HG03439 (cell line): ENCODE measurements around the gene PDIA5.

Experiments
- ATAC-seq: cut with Tn5 transposase; IDR thresholded peaks from one replicate; pipeline ENCODE4 v1.9.1; 2021; ENCODE audit warnings: mild to moderate bottlenecking, moderate library complexity; ENCODE audit not compliant: unreplicated experiment

Gene PDIA5

DNA sequence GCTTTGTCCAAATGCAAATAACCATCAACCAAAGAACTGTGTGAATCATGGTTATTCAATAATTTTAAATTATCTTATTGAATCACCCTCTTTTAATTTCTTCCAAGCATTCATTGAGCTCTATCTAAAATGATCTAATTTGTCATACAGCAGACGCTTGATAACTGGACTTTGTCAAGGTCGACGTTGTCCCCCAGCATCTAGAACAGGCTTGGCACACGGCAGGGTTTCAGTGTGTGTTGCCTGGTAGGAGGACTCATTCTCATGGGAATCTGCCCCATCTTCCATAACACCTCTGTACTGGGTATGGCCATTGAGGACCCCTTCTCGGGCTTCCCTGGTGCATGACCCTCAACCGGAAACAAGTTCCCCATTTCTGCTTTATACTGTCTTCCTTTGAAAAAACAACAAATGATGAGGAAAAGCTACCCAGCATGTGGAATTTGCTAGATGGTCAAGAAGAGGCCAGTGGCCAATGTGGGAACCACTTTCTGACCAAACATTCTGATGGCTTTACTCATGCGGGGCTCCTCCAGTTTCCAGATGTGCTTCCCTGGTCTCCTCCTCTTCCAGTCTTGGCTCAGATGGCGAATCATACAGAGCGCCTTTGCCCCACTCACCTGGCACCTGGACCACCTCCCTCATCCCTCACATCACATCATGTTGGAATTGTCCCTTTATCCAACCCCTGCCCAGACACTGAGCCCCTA is 93.3 kb downstream of the PDIA5 start:
- no peak for ATAC-seq

DNA sequence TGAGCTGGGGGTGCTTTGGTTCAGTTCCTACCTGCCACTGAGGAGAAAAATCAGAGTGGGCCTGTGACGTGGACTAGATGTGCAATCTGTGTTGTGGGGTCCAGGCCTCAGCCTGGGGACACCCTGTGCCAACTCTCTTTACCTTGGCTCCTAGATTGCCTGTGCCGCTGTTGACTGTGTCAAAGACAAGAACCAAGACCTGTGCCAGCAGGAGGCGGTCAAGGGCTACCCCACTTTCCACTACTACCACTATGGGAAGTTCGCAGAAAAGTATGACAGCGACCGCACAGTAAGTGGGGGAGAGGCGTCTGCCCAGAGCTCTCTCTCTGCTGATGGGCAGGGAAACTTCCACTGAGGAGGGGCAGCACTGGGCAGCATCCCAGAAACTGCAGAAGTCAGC is 94.3 kb downstream of the PDIA5 start:
- ATAC-seq, result no peak

DNA sequence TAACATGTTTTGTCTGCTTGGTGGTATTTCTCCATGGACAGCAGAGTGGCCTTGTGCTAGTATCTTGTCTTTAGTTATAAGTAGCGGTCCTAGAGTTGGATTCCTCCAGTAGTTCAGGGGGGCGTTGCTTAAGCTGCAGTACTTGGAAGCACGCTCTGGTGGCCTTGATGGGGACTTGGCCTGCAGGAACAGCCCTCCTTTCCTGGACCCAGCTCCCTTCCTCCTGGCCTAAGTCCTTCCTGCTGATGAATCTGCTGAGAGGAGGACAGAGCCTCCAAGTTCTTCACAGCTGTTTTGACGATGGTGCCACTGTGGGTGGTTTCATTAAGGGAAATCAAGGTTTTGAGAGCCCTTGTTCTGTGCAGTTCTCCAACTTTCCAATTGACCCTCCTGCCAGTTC is 96.3 kb downstream of the PDIA5 start:
- ATAC-seq, result no peak

DNA sequence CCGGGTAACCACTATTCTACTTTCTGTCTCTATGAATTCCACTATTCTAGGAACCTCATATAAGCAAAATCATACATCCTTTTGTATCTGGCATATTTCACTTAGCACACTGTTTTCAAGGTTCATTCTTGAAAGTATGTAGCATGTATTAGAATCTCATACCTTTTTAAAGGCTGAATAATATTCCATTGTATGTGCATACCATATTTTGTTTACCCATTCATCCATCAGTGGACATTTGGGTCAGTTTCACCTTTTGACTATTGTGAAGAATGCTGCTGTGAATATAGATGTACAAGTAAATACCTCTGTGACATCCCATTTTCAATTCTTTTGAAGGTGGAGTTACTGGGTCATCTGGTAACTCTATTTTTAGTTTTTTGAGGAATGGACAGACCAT is 98.3 kb downstream of the PDIA5 start:
- ATAC-seq, result no peak

DNA sequence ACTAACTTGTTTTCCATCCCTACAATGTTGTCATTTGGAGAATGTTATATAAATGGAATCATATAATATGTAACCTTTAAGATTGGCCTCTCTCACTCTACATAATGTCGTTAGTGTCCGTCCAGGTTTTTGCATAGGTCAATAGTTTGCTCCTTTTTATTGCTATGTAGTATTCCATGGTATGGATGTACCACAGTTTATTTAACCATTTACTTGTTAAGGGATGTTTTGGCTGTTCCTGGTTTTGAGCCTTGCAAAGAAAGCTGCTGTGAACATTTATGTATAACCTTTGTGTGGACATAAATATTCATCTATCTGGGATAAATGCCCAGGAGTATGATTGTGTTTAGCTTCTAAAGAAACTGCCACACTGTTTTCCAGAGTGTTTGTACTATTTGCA is 100.9 kb downstream of the PDIA5 start:
- ATAC-seq, result no peak

DNA sequence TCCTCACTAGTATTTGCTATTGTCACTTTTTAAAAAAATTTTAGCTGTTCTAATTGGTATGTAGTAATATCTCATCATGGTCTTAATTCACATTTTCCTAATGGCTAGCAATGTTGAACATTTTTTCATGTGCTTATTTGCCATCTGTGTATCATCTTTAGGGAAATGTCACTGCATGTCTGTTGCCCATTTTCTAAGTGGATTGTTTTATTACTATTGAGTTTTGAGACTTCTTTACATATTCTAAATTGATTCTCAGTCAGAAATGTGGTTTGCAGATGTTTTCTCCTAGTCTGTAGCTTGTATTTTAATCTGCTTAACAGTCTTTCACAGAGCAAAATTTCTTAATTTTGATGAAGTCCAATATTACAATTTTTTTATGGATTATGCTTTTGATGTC is 101.3 kb downstream of the PDIA5 start:
- no peak for ATAC-seq

DNA sequence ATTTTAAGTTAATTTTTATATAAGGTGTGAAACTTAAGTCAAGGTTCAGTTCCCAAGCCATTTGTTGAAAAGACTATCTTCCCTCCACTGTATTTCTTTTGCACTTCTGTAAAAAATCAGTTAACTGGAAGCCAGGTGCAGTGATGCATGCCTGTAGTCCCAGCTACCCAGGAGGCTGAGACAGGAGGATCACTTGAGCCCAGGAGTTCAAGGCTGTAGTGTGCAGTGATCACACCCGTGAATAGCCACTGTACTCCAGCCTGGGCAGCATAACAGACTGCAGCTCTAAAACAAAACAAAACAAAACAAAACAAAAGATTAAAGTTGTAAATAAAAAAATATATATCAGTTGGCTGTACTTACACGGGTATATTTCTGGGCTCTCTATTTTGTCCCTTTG is 101.8 kb downstream of the PDIA5 start:
- ATAC-seq, result no peak

DNA sequence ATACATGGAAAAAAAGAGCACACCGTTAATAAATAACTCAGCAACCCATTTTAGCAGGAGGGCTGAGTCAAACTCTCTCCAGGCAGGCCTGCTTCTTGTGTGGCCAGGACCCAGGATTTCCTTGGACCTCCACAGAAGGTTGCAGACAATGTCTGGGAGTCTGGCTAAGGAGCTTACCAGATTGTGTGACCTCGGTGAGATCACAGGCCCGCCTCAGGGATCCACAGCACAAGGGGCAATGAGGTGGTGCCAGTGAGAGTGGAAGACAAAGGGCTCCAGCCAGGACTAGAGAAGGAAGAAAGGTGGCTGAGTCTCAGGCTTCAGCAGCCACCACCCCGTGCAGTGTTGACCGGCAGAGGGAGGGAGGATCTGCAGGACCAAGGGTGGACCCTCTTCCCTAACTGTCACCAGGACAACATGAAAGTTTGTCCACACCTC is 102.7 kb downstream of the PDIA5 start:
- ATAC-seq, result no peak

DNA sequence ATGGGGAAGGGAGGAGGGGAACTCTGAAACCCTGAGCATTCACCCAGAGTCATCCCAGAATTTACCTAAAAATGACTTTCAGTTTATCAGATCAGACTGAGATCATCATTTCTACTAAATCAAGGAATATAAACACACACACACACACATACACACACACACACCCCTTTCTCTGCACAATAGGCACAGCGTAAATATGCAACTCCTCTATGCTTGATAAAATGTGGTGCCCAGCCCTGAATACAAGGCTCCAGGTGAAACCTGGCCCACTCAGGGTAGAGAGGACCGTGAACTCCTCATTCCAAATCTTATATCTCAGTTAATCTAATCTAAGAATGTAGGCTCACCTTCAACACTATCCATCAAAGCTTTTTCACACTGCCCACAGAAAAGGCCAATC is 103.1 kb downstream of the PDIA5 start:
- ATAC-seq, result no peak

DNA sequence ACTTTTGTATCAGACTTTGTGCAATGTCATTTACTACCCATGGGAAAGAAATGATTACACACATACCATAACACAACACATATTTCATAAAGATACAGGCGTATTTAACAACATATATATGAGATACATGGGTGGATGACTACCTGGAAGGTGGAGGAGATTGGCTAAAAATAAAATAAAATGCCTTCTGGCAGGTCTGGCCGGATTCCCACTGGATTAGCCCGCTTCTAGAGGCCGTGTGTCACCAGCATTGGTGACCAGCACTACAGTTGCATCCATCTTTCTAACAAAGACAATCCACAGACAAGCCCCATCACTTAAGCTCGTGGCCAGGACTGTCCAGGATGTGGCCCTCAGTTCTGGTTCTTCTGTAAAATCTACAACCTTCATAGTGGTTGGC is 114.0 kb downstream of the PDIA5 start:
- ATAC-seq, result no peak

DNA sequence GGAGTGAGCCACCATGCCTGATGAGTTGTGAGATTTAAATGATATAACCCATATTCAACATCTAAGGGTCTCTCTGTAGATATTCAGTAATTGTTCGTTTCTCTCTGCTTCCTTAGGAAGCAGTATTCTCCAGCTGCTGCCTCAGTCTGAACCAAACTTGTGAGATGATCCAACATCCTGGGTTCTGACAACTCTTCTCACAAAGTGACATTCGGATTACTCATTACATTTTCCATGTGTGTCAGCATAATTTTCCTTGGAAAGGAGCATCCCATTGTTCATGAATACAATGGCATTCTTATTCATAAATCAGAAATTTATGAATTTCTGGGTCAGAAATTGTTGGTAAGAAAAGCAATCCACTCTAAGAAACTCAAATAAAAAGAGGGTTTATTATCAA is 119.9 kb downstream of the PDIA5 start:
- ATAC-seq, result no peak

DNA sequence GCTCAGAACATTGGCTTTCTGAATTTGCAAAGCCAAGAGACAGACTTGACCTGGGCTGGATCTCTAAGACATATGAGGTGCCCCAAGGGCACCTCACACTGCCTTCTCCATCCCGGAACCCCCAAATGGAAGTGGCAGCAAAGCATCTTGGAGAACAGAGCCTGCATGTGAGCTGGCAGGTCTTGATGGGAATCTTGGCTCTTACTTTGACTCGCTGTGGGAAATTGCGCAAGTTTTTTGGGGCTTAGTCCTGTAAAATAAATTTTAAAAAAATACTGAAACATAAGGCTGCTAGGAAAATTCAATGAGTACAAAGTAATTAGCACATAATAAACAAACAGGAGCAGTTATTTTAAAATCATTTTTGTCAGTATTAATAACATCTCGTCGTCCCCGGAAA is 121.2 kb downstream of the PDIA5 start:
- ATAC-seq, result no peak

DNA sequence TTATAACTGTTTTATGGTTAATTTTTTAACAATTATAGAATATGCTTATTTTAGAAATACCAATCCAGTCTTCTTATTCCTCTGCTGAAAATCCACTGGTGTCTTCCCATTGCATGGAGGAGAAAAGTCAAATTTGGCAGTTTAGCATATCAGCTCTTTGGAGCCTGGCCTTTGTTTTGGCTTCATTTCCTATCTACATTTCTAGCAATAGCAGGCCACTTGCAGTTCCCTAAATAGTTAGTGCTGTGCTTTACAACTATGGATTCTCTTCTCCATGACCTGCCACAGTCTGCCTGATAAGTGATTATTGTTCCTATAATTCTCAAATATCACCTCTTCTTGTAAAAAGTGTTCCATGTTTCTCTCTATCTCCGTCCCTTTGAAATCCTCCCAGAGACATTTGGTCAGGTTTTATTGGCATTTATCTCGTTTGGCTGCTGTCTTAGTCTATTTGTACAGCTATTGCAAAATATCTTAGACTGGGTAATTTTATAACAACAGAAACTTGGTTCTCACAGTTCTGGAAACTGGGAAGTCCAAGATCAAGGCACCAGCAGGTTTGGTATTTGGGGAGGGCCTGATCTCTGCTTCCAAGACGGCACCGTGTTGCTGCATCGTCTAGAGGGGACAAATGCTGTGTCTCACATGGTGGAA is 126.8 kb downstream of the PDIA5 start:
- no peak for ATAC-seq

DNA sequence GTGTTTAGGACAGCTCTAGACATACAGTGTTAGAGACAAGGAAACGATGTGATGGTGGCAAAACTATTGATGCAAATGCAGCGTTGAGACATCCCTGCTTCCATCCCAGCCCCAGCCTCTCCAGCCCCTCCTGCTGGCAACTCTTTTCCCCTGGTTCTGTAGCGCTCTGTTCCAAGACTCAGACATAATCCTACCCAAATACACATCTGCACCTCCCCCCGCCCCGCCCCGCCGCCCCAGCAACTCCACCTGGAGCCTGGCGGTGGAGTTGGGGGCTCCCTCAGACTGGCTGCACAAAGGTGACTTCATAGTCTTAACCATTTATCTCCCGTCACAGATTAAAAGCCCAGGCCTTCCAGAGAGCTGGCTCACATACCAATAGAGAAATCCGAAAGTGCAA is 127.7 kb downstream of the PDIA5 start:
- no peak for ATAC-seq

DNA sequence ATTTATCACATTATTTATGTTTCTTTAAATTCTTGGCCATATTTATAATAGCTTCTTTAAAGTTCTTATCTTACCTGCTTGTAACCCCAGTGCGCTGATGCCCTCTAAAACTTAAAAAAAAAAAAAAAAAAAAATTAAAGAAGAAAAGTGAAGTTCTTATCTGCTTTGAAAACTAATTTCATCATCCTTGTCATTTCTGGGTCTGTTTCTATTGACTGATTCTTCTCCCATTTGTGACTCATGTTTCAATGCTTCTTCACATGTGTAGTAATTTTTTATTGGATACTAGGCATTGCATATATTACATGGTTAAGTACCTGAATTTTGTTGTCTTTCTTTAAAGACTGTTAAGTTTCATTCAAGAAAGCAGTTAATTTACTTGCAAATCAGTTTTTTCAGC is 131.5 kb downstream of the PDIA5 start:
- no peak for ATAC-seq

DNA sequence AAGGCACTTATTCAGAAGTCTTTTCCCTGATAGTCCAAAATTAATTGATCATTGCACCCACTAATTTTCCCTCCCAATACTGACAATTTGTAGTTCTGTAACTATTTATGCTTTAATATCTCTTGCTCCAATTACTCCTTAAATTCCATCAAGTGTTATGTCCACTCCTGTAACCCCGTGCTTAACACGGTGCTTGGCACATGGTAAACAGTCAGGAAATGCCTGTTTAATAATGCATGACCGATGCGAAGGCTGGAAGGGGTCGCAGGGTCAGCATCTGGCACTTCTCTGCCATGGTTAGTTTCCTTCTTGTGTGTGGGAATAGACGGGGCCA is 134.4 kb downstream of the PDIA5 start:
- ATAC-seq, result no peak

DNA sequence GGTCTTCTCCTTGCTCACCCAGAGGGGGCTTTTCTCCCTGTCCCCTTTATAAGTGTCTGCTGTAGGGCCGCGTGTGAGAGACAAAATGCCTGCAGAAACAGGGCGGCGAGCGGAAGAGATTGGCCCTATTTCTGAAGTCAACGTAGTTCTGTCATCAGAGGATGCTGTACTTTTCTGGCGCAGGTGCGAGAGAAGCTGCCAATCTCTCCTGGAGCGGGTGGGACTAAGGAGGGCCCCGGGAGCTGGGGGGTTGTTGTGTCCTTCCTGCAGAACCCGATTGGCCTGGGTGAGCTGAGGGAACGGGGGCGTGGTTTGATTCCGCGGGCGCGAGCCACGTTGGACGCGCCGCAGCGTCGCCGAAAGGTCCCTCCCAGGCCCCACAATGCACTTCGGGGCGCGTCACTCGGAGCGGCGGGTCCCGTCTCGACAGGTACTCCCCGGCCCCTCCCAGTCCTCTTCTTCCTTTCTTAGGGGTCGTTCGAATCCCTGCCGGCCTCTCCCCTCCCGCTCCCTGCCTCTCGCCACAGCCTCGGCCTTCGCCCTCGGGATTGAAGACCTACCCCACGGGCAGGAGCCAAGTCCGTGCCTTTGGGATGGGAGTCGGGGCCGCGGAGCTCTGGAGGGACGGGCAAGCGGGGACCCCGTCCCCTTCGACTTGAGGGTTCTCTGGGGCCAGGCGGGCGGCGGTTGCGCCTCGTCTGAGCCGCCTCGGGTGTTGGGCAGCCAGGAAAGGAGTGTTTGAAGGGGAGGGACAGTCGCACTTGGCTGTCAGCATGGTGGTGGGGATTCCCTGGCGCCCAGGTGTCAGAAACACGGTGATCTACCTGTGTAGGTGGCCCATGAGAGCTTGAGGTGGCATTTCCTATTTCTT is 135.0 kb downstream of the PDIA5 start, which contains the start of gene SEC22A:
Gene SEC22A, plus strand, starts transcription at position 387 of the 871 bp plus-strand sequence. CDS start 7,275 bp downstream, outside the sequence.
- peak; percentile 98 for ATAC-seq

DNA sequence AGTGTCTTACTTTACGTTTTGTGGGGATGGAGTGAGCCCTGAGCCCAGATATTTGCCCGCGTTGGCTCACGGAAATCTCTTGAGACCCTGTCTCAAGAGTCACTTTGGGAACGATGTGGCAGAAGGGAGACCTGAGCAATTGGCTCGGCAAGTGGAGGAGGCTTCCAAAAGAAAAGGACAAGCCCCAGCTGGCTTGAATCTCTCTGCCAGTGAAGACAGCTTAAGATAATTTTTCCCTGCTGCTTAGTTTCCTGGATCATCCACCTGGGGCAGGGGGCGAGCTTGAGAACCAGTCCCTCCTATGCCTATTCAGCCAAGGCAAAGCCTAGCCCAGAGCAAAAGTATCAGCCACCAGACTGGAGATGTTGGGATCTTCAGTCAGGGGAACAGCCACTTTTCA is 135.6 kb downstream of the PDIA5 start:
- ATAC-seq, result no peak
